Measurements from ENCODE around the gene BLOC1S5.
"Not testable (repeated sequence)": the region's sequence is repeated elsewhere in the genome, so short reads cannot be mapped to it uniquely, and the experiment has no call there.

Gene BLOC1S5

DNA sequence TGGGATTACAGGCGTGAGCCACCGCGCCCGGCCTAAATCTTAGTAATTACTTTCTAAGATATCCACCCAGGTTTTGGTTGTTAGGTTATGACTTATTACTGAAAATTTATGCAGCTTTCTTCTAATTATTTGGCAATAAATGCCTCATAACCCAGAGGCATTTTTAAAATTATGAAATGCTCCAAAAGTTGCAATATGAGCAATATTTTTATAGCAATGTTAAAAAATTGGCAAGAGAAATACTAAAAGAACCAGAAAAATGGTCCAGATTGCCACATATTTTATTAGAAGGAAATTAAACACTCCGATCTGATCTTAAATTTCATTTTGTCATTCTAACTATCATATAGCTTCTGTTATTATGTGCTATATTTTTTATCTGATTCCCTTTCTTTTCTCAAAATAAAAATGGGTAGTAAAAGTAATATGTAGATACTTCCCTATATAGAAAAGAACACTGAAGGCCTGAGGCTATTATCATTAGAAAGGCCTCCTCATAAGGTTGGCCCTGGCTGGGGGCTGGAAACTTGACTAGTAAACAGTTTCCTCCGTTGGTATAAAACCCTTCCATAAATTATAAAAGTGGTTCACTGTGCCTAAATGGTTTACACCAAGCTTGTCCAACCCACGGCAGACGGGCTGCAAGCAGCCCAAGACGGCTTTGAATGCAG lies 22.1 kb downstream of the BLOC1S5 start:
- DNase-seq (ENCODE audit: low read depth): no peak

DNA sequence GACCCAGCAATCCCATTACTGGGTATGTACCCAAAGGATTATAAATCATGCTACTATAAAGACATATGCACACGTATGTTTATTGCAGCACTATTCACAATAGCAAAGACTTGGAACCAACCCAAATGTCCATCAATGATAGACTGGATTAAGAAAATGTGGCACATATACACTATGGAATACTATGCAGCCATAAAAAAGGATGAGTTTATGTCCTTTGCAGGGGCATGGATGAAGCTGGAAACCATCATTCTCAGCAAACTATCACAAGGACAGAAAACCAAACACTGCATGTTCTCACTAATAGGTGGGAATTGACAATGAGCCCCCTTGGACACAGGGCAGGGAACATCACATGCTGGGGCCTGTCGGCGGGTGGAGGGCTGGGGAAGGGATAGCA lies 30.1 kb downstream of the BLOC1S5 start:
- DNase-seq (ENCODE audit: low read depth): not testable (repeated sequence)

DNA sequence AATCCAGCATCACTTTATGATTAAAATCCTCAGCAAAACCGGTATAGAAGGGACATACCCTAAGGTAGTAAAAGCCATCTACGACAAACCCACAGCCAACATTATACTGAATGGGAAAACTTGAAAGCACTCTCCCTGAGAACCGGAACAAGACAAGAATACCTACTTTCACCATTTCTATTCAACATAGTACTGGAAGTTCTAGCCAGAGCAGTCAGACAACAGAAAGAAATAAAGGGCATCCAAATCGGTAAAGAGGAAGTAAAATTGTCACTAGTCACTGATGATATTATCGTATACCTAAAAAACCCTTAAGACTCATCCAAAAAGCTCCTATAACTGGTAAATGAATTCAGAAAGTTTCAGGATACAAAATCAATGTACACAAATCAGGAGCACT lies 33.3 kb downstream of the BLOC1S5 start:
- DNase-seq (ENCODE audit: low read depth): no peak

DNA sequence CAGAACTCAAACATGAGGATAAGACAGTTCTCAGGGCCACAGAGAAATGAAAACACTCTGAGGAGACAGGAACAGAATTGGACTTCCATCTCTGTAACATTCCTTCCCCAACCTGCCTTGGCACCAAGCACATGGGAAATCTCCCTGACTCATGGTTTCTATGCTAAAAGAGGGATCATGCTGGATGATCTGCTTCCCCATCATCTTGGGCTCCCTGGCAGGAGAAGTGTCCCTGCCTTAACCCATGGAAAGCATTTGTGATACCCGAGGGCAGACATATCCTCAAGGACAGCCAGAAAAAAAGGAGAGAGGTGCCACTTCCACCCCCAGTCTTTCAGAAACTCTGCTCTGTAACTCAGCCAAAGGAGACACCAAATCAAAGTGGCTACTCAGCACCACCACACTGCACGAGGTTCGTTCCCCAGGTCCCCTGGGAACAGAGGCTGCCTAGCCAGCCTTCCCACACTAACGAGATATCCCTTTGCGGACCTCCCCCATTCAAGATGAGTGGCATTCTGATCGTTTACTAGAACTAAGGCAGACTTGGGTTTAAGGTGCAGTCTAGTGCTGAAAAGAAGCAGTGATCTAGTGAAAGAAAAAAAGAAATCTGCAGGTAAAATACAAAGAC lies 34.8 kb downstream of the BLOC1S5 start:
- no peak for DNase-seq (ENCODE audit: low read depth)

DNA sequence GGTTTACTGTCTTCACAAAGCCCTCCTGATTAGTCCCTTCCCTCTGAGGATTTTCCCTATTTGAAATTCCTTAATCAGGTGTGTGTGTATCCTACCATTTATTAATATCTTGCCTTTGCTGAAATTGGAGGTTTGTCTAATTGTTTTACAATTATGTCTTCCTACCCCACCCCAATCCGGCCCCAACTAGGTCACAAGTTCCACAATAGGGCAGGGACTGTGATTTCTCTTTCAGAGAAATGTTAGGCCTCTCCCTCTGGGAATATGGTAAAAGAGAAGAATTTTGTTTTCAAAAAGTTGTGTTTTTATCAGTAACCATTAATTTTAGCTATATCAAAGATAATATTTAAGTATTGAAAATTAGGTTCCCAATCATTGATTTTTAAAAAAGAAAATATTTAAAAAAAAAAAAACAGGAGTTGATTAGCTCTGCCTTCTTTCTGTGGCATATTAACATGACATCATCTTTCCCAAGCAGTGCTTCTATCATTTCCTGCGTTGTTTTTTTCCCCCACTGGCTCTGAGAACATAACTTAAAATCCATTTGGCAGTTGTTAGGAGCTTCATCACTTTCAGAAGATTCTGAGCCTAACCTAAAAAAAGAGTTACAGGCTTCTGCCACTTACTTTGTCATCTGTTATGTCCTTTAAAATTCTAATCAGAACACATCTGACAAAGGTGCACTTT lies 36.1 kb downstream of the BLOC1S5 start:
- DNase-seq (ENCODE audit: low read depth): no peak

DNA sequence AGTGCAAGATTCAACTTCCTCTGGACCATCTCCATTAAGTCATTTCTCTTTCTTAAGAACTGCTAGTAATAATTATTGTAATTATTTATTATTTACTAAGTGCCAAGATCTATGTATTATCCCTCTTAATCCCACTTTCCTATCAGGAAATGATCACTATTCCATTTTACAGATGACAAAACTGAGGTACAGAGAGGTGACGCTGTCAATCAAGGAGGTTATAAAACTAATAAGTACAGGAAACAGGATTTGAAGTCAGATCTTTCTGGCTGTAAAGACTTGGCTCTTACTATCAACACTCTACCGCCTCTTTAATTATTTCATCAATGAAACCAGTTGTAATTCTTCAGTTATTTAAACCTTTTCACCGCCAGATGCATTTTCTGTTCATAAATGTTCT lies 37.4 kb downstream of the BLOC1S5 start:
- no peak for DNase-seq (ENCODE audit: low read depth)

DNA sequence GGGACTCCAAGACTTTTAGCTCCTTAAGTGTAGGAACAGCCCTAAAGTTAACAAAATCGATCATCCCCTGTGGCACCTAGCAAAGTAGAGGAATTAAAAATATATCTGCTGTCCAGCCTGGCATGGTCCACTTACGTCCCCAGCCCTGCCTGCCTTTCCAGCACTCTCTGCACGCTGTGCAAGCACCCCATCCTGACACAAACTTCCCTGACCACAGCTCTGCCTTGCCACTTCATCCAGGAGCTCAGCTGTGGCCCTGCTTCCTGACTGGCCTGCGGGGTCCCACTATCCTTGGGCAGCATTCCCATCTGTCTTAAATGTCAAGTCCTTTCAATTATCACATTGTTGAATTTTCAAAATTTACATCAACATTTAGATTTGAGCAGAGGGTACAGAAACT lies 39.0 kb downstream of the BLOC1S5 start:
- no peak for DNase-seq (ENCODE audit: low read depth)

DNA sequence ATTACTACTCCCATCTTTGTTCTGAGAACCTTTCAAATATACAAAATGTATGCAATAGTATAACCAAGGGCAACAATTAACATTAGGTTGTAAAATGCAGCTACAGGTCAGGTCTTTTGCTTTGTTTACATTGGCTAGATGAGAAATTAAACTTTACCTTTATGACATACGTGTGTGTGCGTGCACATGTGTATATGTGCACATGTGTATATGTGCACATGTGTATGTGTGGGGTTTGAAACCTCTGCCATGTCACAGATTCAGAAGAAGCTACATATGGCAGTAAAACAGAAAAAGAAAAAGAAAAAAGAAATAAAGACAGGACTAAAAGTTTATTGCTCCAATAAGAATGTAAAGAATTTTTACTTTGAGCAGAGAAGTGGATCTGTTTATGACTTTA lies 40.6 kb downstream of the BLOC1S5 start:
- no peak for DNase-seq (ENCODE audit: low read depth)

DNA sequence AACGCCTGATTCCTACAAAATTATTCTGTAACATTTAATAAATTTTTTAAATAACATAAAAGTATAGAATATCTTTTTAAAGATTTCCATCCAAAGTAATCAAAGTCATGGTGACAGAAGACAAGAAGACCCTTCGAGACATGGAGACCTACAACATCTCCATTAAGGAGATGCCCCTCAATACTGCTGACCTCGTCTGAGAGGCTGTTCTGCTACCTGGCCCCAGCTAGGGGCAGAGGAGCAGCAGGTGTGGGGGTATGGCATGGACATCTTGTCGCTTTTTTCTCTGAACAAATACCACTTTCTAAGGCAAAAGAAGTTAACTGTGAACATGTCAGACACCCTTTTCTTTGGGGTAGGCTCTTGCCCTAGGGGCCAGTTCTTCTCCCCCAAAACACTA lies 44.1 kb downstream of the BLOC1S5 start:
- DNase-seq (ENCODE audit: low read depth): no peak

DNA sequence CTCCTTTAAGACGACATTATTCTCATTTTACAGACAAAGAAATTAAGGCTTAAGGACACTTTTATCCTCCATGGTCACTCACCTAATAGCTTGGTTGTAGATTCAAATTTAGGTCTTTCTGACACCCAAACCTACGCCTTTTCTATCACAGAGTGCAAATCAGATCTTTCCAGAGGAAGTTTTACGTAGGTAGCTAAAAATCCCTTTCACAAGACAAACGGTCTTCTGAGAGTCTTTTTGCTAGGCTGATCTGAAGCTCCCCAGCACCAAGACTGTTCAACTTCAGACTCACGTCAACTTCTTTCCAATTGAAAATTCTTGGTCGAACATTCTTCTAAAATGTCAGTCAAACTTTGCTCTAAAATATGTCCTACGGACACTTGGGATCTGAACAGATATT lies 46.5 kb downstream of the BLOC1S5 start:
- DNase-seq (ENCODE audit: low read depth): no peak

DNA sequence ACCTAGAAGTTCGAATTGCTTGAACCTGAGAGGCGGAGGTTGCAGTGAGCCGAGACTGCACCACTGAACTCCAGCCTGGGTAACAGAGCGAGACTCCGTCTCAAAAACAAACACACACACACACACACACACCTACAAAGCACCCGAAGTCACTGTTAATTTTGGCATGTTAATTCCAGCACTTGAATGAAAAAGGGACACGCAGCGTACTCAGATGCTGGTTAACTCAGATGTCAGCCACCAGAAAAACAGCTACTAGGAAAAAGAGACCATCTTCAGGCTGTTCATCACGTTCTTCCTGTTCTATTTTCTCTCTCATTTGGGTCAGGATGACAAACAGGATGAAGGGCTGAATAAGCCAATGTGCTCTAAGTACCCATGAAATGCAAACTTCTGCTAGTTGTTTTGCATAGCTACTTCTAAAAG lies 46.9 kb downstream of the BLOC1S5 start:
- no peak for DNase-seq (ENCODE audit: low read depth)

DNA sequence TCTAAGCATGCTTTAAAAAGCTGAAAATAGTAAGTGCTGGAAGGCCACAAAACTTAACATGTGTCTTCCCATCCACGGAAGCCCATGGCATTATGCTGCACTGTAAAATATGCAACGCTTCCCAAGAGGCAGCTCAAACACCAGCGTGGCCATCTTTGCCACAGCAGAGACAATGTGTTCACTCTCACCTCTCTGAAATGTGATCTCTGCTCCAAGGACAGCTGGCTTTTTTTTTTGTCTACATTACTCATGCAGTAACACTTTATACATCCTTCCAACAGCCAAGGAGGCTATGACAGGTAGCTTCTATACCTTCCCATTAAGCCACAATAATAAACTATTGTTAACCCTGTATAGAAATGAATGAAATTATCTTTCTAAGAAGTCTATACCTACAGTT lies 49.2 kb downstream of the BLOC1S5 start:
- DNase-seq (ENCODE audit: low read depth): no peak

DNA sequence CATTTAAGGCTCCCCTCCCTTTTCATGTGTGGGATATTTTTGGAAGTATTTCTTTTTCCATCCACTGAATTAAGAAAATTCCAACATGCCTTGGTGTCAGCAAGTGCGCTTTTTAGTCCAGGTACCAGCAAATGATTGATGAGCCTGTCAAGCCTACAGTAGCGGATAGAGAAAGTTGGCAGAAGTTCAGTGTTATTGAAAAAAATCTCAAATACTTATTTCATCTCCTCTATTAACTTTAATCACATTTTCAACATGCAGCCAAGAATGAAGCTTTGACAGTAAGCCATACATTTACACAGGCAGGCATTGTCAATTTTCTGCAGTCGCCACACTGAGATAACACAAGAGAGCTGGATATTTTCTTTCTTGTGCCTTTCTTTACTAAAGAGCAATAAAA lies 50.4 kb downstream of the BLOC1S5 start:
- no peak for DNase-seq (ENCODE audit: low read depth)

DNA sequence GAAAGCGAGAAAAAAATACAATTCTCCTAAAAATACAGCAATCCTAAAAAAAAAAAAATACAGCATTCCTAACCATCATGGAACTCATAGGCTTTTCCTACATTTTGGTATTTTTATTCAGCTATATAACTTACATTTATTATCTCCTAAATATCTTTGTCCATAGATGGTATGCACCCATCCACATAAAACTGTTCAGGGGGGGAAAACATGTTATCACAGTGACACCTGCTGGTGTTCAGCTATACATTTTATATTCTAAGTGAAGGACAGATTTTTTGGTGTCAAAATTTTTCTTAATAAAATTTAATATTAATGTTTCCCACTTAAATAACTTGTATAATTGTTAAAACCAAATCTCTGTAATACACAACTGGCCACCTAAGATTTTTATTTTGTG lies 58.0 kb downstream of the BLOC1S5 start:
- no peak for DNase-seq (ENCODE audit: low read depth)

DNA sequence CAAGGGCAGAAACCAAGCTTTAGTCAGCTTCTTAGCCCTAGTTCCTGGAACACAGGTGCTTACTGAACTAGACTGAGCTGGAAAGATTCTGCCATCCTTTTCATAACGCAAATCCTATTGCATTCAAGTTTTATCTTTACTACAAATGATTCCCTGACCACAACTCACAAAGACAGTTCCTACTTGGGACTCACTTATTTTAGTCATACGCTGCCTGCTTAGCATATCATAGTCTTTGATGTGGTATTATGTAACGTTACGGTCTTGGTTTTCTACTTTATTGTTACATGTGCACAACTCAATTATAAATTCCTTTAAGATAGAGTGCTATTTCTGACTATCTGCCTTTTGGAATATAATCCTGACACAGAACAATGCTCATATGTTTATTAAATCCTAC lies 59.1 kb downstream of the BLOC1S5 start:
- DNase-seq (ENCODE audit: low read depth): no peak

DNA sequence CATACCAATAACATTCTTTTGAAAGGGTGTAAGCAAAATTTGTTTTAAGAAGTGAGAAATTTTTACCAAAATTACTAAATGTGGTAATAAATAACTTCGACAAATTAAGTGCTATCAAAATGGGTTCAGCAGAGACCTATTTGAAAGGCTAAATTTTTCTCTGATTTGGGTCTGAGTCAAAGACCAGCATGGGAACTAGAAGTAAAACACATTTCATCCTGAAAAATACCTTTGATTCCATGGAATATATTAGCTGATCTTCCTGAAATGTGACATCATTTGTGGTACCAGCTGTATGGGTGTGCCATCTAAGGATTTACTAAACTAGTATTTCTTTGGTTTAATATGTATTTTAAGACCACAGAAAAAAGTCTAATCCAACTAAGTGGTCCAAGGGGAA lies 63.6 kb downstream of the BLOC1S5 start:
- no peak for DNase-seq (ENCODE audit: low read depth)

DNA sequence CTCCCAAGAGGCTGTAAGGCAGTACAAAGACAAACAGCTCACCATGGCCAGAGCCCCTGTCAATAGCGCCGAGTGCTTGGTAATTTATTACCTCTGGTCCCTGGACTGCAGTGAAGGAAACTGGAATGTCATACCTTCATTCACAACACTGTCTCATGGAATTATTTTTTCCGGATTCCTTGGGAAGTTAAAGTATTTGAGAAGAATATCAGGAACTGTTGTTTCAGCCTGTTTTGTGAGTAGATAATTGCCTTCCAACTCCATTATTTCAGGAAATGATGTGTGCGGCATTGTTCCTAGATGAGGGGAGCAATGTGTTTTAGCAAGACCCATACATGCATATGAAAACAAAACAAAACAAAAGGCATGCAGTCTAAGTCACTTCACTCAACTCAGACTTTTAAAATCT lies 64.0 kb downstream of the BLOC1S5 start:
- DNase-seq (ENCODE audit: low read depth): no peak

DNA sequence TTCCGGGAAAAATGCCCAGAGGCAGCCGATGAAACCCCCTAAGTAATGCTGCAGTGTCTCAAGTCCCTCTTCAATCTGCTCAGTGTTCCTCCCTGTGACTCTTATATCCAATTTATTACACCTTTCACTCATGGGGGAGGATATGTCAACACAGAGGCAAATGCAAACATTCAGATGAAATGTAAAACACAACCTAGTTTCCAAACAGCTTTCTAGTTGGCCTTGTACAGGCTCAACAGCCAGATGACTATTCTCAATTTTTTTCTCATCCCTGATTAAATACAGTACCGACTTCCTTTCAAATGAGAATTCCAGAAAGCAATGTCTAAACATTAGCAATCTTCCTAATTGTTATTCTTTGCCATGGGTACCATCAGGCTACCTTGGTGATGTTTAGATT lies 65.0 kb downstream of the BLOC1S5 start:
- no peak for DNase-seq (ENCODE audit: low read depth)

DNA sequence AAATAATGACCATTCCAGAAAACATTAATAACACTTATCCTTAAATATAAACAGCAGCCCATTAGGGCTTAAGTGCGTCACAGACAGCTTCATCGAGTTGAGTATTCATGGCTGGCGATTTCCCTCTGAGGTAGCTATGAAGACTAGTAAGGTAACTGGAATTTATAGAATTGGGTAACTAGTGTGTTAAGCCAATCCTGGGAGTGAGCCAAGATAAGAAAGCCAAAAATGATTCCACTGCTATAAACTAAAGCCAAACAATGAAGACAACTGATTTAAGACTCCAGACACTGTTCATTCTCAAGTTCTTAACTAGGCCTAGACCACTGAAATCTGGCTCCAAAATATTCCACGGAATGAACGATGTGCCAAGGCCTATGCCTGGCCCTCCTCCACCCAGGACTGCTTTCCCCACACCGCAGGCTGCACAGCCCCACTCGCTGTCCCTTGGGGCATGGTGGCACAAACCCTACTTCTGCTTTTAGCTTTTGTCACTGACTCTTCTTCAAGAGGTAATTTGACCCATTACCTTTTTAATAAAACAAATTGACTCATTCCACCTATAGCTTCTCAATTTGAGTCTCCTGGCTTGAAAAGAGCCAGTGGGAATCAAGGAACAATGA lies 66.0 kb downstream of the BLOC1S5 start:
- DNase-seq (ENCODE audit: low read depth): no peak

DNA sequence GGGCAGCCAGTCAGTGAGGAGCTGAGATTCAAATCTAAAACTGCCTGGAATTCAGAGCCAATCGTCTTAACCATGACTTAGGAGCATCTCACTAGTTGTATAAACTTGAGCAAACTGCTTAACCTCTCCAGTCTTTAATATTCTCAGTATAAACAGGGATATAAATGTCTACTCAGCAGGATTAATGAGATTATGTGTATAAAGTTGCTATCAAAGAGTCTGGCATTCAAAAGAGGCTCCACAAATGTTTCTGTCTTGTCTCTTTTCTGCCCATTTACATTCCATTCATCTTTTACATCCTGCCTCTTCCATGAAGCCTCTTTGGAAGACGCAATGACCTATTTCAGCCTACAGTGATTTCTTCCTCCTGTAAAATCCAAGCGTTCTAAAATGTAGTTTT lies 66.9 kb downstream of the BLOC1S5 start:
- DNase-seq (ENCODE audit: low read depth): no peak

DNA sequence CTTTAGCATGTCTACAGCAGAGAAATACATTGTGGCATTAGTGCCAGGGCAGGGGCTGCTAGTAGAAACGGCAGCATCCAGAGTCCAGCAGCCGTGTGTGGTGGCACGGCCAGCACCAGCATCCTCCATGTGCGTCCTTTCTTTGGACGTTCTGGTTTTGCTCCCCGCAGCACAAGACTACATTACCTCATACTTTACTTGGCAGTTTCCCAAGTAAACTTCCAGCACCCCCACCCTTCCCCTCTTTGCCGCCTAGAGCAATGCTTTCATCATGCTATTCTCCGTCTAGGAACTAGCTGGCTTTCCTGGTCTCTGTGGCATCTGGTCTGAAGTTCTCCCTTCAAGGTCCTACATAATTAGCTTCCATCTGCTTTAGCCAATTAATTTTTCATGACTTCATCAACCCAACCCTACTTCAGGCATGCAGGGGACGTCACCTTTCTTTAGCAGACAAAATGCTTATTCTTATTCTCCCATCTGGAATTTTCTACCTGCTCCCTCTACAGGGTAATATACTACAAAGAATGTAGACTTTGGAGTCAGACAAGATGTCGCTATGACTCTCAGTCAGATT lies 67.6 kb downstream of the BLOC1S5 start:
- no peak for DNase-seq (ENCODE audit: low read depth)

DNA sequence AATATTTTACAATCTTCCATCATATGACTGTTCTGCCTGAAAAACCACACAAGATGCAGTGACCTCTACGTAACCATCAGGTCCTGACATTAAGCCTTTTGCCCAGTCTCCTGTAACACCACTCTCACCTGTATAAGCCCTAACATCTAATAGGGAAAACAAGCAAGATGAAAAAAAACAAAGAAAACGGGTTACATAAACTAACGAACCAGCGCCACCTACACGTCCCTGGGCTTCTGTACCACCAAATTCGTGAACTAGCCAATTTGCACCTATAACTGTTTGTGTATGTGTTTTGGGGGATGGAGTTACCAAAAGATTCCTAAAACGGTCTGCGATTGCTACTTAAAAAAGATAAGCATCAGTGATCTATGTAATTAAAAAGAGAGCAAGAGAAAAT lies 70.2 kb downstream of the BLOC1S5 start:
- DNase-seq (ENCODE audit: low read depth): no peak

DNA sequence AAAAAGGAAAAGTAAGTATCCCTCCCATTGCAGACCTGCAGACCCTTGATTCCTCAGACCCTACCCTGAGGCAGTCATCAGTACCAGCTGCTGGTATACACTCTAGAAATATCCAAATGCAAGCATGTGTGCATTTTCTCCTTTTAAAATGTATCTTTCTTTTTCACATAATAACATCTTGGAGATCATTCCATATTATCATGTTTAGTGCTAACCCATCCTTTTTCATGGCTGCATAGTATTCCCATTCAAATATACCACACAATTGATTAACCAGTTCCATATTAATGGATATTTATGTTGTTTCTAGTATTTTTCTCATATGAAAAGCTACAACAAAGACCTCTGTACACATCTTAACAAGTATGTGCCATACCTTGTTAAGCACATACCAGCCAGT lies 70.8 kb downstream of the BLOC1S5 start:
- DNase-seq (ENCODE audit: low read depth): no peak

Data from stimulated activated CD8-positive, alpha-beta memory T cell treated with anti-CD3 and anti-CD28 coated beads, Interleukin-12 subunit alpha, Interleukin-12 subunit beta, amount 100 ng/mL, for 1 hour (primary cell).